HL-60 (cell line): ENCODE results near the gene DLG1.

Experiments used
- DNase-seq, 2 experiments: peaks; one replicate each; pipeline ENCODE4 v3.0.0-alpha.2; 2010 to 2020; ENCODE audit warnings: low read depth in 1 of 2, low spot score in 1 of 2
- H3K27ac ChIP-seq: fragments of 250-450 bp; sonication (Bioruptor Pico); replicated peaks from 2 replicates; pipeline ENCODE4 v1.5.1; 2020; ENCODE audit warnings: mild to moderate bottlenecking, moderate library complexity
- H3K27me3 ChIP-seq: fragments of 250-450 bp; sonication (Bioruptor Pico); 2 replicates; pipeline ENCODE4 v1.5.1; 2021; ENCODE audit warnings: mild to moderate bottlenecking, moderate library complexity; ENCODE audit not compliant: insufficient read depth, poor library complexity, severe bottlenecking
- H3K4me3 ChIP-seq: replicated peaks from 2 replicates; pipeline ENCODE4 v1.5.1; 2011; ENCODE audit warnings: mild to moderate bottlenecking, control low read depth, low read length; ENCODE audit not compliant: insufficient read depth
- CTCF ChIP-seq: IDR thresholded peaks from one replicate; pipeline ENCODE4 v1.5.1; 2011; ENCODE audit warnings: low read length, control low read depth, inconsistent platforms; ENCODE audit not compliant: insufficient read depth
- GABPA ChIP-seq: IDR thresholded peaks from 2 replicates; pipeline ENCODE4 v1.6.1; 2012; ENCODE audit warnings: low read depth
- POLR2AphosphoS5 ChIP-seq: IDR thresholded peaks from 2 replicates; pipeline ENCODE4 v1.6.1; 2012; ENCODE audit warnings: low read depth
- REST ChIP-seq: IDR thresholded peaks from 2 replicates; pipeline ENCODE4 v1.6.1; 2012; ENCODE audit warnings: low read depth; ENCODE audit not compliant: insufficient replicate concordance
- SPI1 ChIP-seq: IDR thresholded peaks from 2 replicates; pipeline ENCODE4 v1.6.1; 2012; ENCODE audit warnings: low read depth, mild to moderate bottlenecking, borderline replicate concordance

Gene DLG1

DNA sequence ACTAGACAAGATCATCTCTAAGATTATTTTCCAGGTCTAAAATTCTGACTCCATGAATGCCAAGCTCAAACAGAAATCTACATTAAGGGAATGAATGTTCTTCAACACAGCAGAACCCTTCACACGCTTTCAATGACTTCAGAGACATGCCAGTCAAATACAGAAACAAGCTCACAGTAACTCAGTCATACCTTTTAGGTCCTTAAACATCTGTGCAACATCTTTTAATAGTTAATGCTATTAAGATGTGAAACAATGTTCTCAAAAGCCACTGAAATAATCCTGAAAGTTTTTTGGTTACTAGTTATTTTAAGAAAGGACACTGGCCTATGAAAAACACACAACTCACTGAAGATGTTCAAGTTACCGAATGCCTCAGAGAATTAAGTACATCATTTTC is 2.5 kb downstream of the DLG1 start:
- no peak for DNase-seq
- Histone ChIP-seq H3K27ac (no peak overlapping the region), H3K4me3 (no peak overlapping the region), H3K27me3 (peaks cover 4% of the 10 kb centered on the region)
- TF ChIP-seq REST: no peak

GRCh38 chr3:197293605-197294237 is 4.7 kb downstream of the DLG1 start:
- no peaks in the 10 kb centered on the region for H3K27me3 ChIP-seq
- H3K27ac ChIP-seq: no peak overlapping the region
- TF ChIP-seq REST (no peak), SPI1 (peak; percentile 76)
- no peak for DNase-seq
- H3K4me3 ChIP-seq: no peak overlapping the region

DNA sequence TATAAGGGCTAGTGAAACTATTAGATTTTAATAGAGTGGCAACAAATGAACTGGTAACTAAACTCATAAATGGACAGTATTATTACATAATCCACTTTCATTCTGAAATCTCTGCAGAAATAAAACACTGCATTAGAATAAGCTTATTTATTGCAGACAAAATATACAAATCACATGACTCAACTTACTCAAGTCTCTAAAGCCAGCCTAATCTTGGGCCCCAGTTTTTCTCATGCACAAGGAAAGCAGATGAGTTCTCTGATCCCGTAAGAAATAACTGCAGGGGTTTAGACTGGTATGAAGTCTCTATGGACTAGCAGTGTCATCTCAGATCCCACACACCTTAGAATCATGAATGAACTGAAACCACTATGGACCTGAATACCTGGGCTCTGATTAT is 5.8 kb downstream of the DLG1 start:
- TF ChIP-seq REST: no peak
- Histone ChIP-seq H3K27ac (no peak overlapping the region), H3K4me3 (no peak overlapping the region), H3K27me3 (no peaks in the 10 kb centered on the region)
- no peak for DNase-seq

DNA sequence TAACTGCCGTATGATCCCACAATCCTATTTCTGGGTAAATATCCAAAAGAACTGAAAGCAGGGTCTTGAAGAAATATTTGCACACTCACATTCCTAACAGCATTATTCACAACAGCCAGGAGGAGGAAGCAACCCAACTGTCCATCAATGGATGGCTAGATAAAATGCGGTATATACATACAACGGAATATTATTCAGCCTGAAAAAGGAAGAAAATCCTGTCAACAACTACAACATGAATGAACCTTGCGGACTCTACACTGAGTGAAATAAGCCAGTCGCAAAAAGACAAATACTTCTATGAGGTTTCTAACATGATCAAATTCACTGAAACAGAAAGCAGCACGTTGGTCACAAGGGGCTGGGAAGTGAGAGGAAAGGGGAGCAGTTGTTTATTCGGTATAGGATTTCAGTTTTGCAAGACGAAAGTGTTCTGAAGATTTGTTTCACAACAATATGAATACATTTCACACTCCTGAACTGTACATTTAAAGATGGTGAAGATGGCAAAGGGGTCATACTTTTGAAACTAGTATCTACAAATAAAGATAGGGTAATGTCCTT is 6.2 kb downstream of the DLG1 start:
- no peak overlapping the region for H3K4me3 ChIP-seq
- H3K27me3 ChIP-seq: no peaks in the 10 kb centered on the region
- no peak for DNase-seq
- TF ChIP-seq REST (no peak), SPI1 (no peak), CTCF (no peak), POLR2AphosphoS5 (no peak), GABPA (no peak)
- H3K27ac ChIP-seq: no peak overlapping the region
